GM13976 (cell line): ENCODE measurements around the gene DOHH.

Experiments used
- DNase-seq: peaks from one replicate; pipeline ENCODE4 v3.0.0; 2012; ENCODE audit warnings: low spot score
- CTCF ChIP-seq: IDR thresholded peaks from 2 replicates; pipeline ENCODE4 v1.5.1; 2012; ENCODE audit warnings: borderline replicate concordance, mild to moderate bottlenecking; ENCODE audit not compliant: insufficient read depth; ENCODE audit errors: extremely low read depth, missing control alignments, control extremely low read depth
- in situ Hi-C: fragments of 300-500 bp; cut with MboI; formaldehyde crosslinking; loops from one replicate; pipeline ENCODE4 v1.12.0; 2022; ENCODE audit warnings: low sequenced_read_pairs, mixed read lengths, inconsistent platforms; ENCODE audit not compliant: unreplicated experiment

Gene DOHH

GRCh38 chr19:3464587-3465235 is 35.8 kb downstream of the DOHH start:
- no peak for TF ChIP-seq CTCF
- in situ Hi-C loops: no loop called here

GRCh38 chr19:3463714-3464586 is 36.5 kb downstream of the DOHH start:
- DNase-seq: no peak
- TF ChIP-seq CTCF: no peak
- in situ Hi-C loops: no loop called here

More at GRCh38 chr19:3464587-3465235, 35.8 kb downstream of the DOHH start:
- DNase-seq: no peak

- no peak for DNase-seq
- no peak for TF ChIP-seq CTCF
- in situ Hi-C loops: no loop called here
Measured at GRCh38 chr19:3462991-3463713, 37.3 kb downstream of the DOHH start.

- in situ Hi-C loops: no loop called here
- no peak for DNase-seq
- no peak for TF ChIP-seq CTCF
Measured at GRCh38 chr19:3459965-3460582, 40.4 kb downstream of the DOHH start.

- DNase-seq: no peak
- no peak for TF ChIP-seq CTCF
- in situ Hi-C loops: no loop called here
Measured at GRCh38 chr19:3459089-3459881, 41.2 kb downstream of the DOHH start.
